PC-9 (cell line): Measurements from ENCODE around the gene SFT2D2. TPM values are rescaled to one million over a fixed set of nuclear protein-coding genes. Genes with fewer than 3 reads are reported as not detected.

Experiments
- BruUV-seq: library from RNA; stranded (reverse); fragments of 400-500 nt; replicated peaks from 2 replicates; lab custom pipeline; 2021; lab: Mats Ljungman, UMichigan
- CTCF ChIA-PET: fragments of 300-600 bp; sonication (Branson Sonifier 250); formaldehyde crosslinking; loops from one replicate; lab custom pipeline; 2022; ENCODE audit warnings: antibody characterized with exemption; lab: Charles Lee
- POLR2A ChIA-PET: fragments of 300-600 bp; sonication (Branson Sonifier 250); formaldehyde crosslinking; loops from one replicate; lab custom pipeline; 2022; ENCODE audit warnings: antibody characterized with exemption; ENCODE audit not compliant: unreplicated experiment; lab: Charles Lee
- DNase-seq, 2 experiments: peaks; one replicate each; pipeline versions ENCODE4 v3.0.0 to v3.0.0-alpha.2; 2015 to 2022; ENCODE audit warnings: mixed read lengths in 1 of 2
- H2AFZ ChIP-seq: fragments of 200-600 bp; sonication (generic); 2 replicates; pipeline ENCODE4 v1.8.1; 2017; ENCODE audit warnings: antibody characterized with exemption
- H3F3A ChIP-seq: fragments of 200-600 bp; sonication (generic); 2 replicates; pipeline ENCODE4 v1.8.1; 2017; ENCODE audit warnings: antibody characterized with exemption, mild to moderate bottlenecking, low read depth; ENCODE audit not compliant: insufficient read depth
- H3K27ac ChIP-seq: fragments of 200-600 bp; sonication (generic); 2 replicates; pipeline ENCODE4 v1.6.1; 2016; ENCODE audit warnings: mixed run types
- H3K27me3 ChIP-seq: fragments of 200-600 bp; sonication (generic); 2 replicates; pipeline ENCODE4 v1.6.1; 2016; ENCODE audit warnings: low read depth, mixed run types; ENCODE audit not compliant: insufficient read depth
- H3K36me3 ChIP-seq: fragments of 200-600 bp; sonication (generic); 2 replicates; pipeline ENCODE4 v1.6.1; 2016; ENCODE audit warnings: low read depth, mixed run types
- H3K4me1 ChIP-seq: fragments of 200-600 bp; sonication (generic); replicated peaks from 2 replicates; pipeline ENCODE4 v1.6.1; 2016; ENCODE audit warnings: mixed run types; ENCODE audit not compliant: insufficient read depth
- H3K4me2 ChIP-seq: fragments of 200-600 bp; sonication (generic); 2 replicates; pipeline ENCODE4 v1.6.1; 2017; ENCODE audit warnings: mixed run types
- H3K4me3 ChIP-seq: fragments of 200-600 bp; sonication (generic); 2 replicates; pipeline ENCODE4 v1.6.1; 2016; ENCODE audit warnings: mixed run types
- H3K79me2 ChIP-seq: fragments of 200-600 bp; sonication (generic); 2 replicates; pipeline ENCODE4 v1.6.1; 2017; ENCODE audit warnings: low read depth, mixed run types
- H3K9me2 ChIP-seq: fragments of 200-600 bp; sonication (generic); 2 replicates; pipeline ENCODE4 v1.8.1; 2017; ENCODE audit warnings: mild to moderate bottlenecking; ENCODE audit not compliant: insufficient read depth
- H3K9me3 ChIP-seq: fragments of 200-600 bp; sonication (generic); 2 replicates; pipeline ENCODE4 v1.8.1; 2016; ENCODE audit warnings: low read depth; ENCODE audit not compliant: insufficient read depth
- H4K20me1 ChIP-seq: fragments of 200-600 bp; sonication (generic); 2 replicates; pipeline ENCODE4 v1.8.1; 2017; ENCODE audit not compliant: insufficient read depth
- CTCF ChIP-seq: fragments of 200-600 bp; sonication (generic); conservative IDR thresholded peaks from 2 replicates; pipeline ENCODE4 v1.6.1; 2017; ENCODE audit warnings: mixed run types, antibody characterized with exemption, mild to moderate bottlenecking, moderate library complexity
- EZH2 ChIP-seq: fragments of 200-600 bp; sonication (generic); IDR thresholded peaks from 2 replicates; pipeline ENCODE4 v1.8.0; 2017; ENCODE audit warnings: antibody characterized with exemption, low read depth
- intact Hi-C: fragments of 100-400 bp; cut with micrococcal nuclease; formaldehyde crosslinking; loops from one replicate; pipeline ENCODE4 v1.10.0; 2022; ENCODE audit not compliant: unreplicated experiment
- total RNA-seq: library from RNA; stranded (reverse); gene quantifications from 2 replicates; pipeline ENCODE4 v1.2.3, GENCODE V29; 2021

SFT2D2 gene
- total RNA-seq, 1 experiment from 2014 or later, result 66.8 TPM

DNA sequence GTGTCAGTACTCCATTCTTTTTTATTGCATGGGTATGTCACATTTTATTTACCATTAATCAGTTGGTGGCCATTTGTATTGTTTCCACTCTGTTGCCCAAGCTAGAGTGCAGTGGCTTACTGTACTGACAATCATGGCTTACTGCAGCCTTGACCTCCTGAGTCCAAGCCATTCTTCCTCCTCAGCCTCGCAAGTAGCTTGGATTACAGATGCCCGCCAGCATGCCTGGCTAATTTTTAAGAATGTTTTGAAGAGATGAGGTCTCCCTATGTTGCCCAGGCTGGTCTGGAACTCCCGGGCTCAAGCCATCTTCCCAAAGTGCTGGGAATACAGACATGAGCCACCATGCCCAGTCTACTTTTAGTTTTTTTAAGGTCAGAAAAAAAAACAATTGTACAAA is 813 bp upstream of the SFT2D2 start:
- peak overlapping the region; percentile 99; the same call in 1 of the 2 replicates for H2AFZ ChIP-seq
- H3K27ac ChIP-seq, result no peak overlapping the region
- no peaks in the 10 kb centered on the region; the same call in 1 of the 2 replicates for H3K9me3 ChIP-seq
- no TSS peak for BruUV-seq
- peaks cover 56% of the 10 kb centered on the region for H3K4me1 ChIP-seq
- no peaks in the 10 kb centered on the region for H3K27me3 ChIP-seq
- H3K79me2 ChIP-seq, result peaks cover 41% of the 10 kb centered on the region
- intact Hi-C loops, result loop anchor here (10.0 kb wide), 1 partner anchor 140 kb away; no protein-coding TSS in a partner anchor
- H4K20me1 ChIP-seq, result no peaks in the 10 kb centered on the region
- H3K4me3 ChIP-seq, result peak overlapping the region; percentile 88
- H3K4me2 ChIP-seq, result peak overlapping the region; percentile 93
- ChIA-PET CTCF (interaction anchor here (0.8 kb wide), 1 partner anchor 113 kb away, joined by 7 read pairs; no protein-coding TSS in a partner anchor), POLR2A (no interaction called here)
- no peaks in the 10 kb centered on the region for H3K36me3 ChIP-seq
- DNase-seq, result no peak
- no peaks in the 10 kb centered on the region for H3K9me2 ChIP-seq
- H3F3A ChIP-seq, result peaks cover 18% of the 10 kb centered on the region; the same call in 1 of the 2 replicates
- TF ChIP-seq EZH2 (no peak), CTCF (no peak)

GRCh38 chr1:168227620-168228019 is 1.8 kb downstream of the SFT2D2 start:
- H3K4me1 ChIP-seq, result peaks cover 65% of the 10 kb centered on the region
- H3K36me3 ChIP-seq, result no peaks in the 10 kb centered on the region; the same call in 1 of the 2 replicates
- intact Hi-C loops, result loop anchor here (2.0 to 10.0 kb wide), 2 partner anchors 49 to 143 kb away; partner anchors contain the start of gene TIPRL
- H3F3A ChIP-seq, result peaks cover 18% of the 10 kb centered on the region; the same call in 1 of the 2 replicates
- H3K4me3 ChIP-seq, result no peak overlapping the region; the same call in 1 of the 2 replicates
- H3K4me2 ChIP-seq, result peak overlapping the region; percentile 93
- DNase-seq, result no peak
- H3K9me2 ChIP-seq, result no peaks in the 10 kb centered on the region
- CTCF ChIA-PET, result interaction anchor here (0.9 kb wide), 1 partner anchor 8 kb away, joined by 4 read pairs; no protein-coding TSS in a partner anchor
- POLR2A ChIA-PET, result interaction anchor here (0.7 kb wide), 2 partner anchors 14 to 60 kb away, joined by 5 to 6 read pairs; no protein-coding TSS in a partner anchor
- H3K27me3 ChIP-seq, result no peaks in the 10 kb centered on the region
- no peak overlapping the region for H2AFZ ChIP-seq
- peaks cover 62% of the 10 kb centered on the region for H3K79me2 ChIP-seq
- no peak overlapping the region for H3K27ac ChIP-seq
- no TSS peak for BruUV-seq
- no peaks in the 10 kb centered on the region; the same call in 1 of the 2 replicates for H3K9me3 ChIP-seq
- no peaks in the 10 kb centered on the region for H4K20me1 ChIP-seq
- TF ChIP-seq EZH2, result no peak
- TF ChIP-seq CTCF, result no peak

GRCh38 chr1:168229893-168230292 is 4.1 kb downstream of the SFT2D2 start:
- DNase-seq, result peak in 1 of 2 experiments; percentile 83
- CTCF ChIA-PET, result no interaction called here
- peaks cover 70% of the 10 kb centered on the region for H3K79me2 ChIP-seq
- peaks cover 6% of the 10 kb centered on the region; the same call in 1 of the 2 replicates for H3F3A ChIP-seq
- intact Hi-C loops, result loop anchor here (10.0 kb wide), 1 partner anchor 145 kb away; no protein-coding TSS in a partner anchor
- H3K9me3 ChIP-seq, result no peaks in the 10 kb centered on the region
- no peaks in the 10 kb centered on the region for H3K9me2 ChIP-seq
- POLR2A ChIA-PET, result interaction anchor here (0.6 kb wide), 1 partner anchor 414 kb away, joined by 3 read pairs; no protein-coding TSS in a partner anchor
- no TSS peak for BruUV-seq
- peaks cover 49% of the 10 kb centered on the region for H3K4me1 ChIP-seq
- no peak for TF ChIP-seq EZH2
- TF ChIP-seq CTCF, result no peak
- peaks cover 7% of the 10 kb centered on the region; the same call in 1 of the 2 replicates for H3K36me3 ChIP-seq
- H3K27ac ChIP-seq, result peak overlapping the region; percentile 4; the same call in 1 of the 2 replicates
- H2AFZ ChIP-seq, result no peak overlapping the region
- no peaks in the 10 kb centered on the region; the same call in 1 of the 2 replicates for H4K20me1 ChIP-seq
- peak overlapping the region; percentile 93 for H3K4me2 ChIP-seq
- no peaks in the 10 kb centered on the region for H3K27me3 ChIP-seq
- no peak overlapping the region for H3K4me3 ChIP-seq
